GM21737 (cell line): Measurements from ENCODE around the gene NKX2-8.

Source experiments
- ATAC-seq: cut with Tn5 transposase; IDR thresholded peaks from one replicate; pipeline ENCODE4 v1.9.1; 2021; ENCODE audit warnings: mild to moderate bottlenecking, moderate library complexity; ENCODE audit not compliant: unreplicated experiment

The NKX2-8 gene

DNA sequence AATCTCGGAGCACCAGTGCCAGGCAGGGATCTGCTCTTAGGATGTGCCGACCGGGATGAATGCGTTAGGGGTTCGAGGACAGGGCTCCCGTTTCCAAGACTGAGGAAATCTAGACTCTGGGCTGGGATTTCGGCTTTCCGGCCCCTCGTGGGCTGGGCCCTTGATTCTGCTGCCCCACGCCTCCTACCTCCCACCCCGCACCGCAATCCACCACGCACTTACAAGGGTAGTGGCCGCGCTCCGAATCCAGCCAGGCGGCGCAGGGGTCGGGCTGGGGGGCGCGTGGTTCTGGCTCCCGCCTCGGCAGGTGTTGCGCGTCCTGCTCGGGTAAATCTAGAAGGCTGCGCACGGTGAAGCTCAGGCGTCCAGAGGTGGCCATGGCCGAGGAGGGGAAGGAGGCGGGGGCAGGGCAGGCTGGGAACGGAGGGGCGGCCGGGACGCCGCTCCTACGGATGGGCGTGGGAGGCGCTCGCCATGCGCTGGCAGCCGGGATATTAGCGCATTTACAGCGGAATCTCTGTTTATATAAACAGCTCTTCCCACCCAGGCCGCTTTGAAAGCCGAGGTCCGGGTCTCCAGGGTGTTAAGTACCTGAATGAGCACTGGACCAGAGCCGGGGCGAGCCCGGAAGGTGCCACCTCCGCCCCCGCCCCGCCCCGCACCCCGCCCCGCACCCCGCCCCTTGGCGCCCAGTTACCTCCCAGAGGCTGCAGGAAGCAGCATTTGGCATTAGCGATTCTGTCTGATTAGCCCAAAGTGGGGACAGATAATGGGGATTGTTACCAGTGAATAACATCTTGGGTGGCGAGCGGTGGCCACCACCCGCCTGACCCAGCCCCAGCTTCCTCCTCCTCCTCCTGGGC, at the start of gene NKX2-8:
Gene NKX2-8 (minus strand): TSS at position 604 of the 863 bp plus-strand sequence. CDS start 225 bp downstream, at position 379.
- no peak for ATAC-seq

DNA sequence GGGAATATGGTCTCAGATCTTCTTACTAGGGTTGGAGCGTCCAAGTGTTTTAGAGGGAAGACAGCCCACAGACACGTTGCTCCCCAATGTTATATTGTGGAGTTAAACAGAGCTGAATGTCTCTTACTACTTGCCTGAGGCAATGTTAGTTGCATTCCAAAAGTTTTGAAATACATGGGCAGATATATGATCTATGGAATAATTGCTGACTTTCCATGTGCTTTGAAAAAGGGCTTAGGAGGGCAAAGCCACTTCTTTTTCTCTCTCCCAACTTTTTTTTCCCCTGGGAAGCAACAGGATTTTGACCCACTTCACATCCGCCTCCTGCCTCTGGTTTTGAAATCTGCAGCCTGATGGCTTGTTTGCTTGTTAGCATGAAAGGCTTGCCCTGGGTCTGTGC, 45.6 kb upstream of the NKX2-8 start:
- no peak for ATAC-seq

GRCh38 chr14:36626151-36626550, 43.7 kb upstream of the NKX2-8 start:
- ATAC-seq, result no peak

DNA sequence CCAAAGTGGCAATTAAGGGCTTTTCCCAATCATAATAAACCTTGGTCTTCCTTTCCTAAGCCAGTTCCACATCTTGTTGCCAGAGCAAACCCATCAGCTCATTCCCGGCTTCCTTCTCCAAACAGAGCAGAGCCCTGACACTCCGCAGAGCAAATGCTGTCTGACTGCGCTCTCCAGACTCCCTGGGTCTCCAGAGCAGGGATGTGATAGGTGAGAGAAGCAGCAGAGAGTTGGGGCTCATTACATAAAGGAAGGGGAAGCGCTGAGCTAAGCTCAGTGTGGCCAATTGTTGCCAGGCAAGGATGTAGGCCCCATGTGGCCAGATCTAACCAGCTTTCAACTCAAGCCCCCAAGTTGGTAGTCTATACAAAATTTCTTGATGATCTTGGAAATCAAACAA, 43.0 kb upstream of the NKX2-8 start:
- no peak for ATAC-seq

DNA sequence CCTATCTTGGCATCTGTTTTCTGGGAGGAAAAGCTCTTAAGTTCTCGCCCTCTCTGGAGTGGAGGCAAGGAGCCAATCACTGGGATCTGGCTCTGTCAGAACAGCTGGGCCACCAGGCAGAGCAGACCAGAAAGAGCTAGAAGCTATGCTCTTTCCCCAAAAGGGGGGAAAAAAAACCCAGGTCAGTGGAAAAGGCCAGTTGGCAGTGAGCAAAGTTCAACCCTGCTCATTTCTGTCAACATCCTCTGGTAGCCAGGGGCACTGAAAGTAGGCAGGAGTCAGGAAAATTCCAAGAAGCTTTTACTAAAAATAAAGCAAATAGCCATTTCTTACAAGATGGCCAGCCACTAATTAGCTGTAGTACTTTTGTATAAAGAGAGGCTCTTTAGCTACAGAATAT, 42.6 kb upstream of the NKX2-8 start:
- no peak for ATAC-seq

GRCh38 chr14:36619853-36620252, 37.4 kb upstream of the NKX2-8 start:
- no peak for ATAC-seq

GRCh38 chr14:36619131-36619530, 36.7 kb upstream of the NKX2-8 start:
- ATAC-seq, result no peak

DNA sequence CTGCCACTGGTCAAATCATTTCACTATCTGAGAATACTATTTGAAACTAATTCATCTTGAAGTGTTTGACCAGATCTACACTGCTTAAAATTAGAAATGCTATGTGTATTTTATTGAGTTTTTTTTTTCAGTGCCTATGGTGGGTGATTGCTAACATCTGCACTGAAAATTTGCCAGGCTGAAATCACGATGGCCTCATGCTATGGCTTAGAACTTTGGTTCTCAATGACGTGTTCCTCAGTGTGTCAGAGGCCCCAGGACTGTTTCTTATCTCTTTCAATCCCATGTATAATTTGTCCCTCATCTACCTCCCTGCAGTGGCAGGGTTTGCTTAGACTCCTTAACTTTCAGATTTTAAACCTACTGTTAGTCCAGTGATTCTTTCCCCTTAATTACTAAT, 36.2 kb upstream of the NKX2-8 start:
- no peak for ATAC-seq

DNA sequence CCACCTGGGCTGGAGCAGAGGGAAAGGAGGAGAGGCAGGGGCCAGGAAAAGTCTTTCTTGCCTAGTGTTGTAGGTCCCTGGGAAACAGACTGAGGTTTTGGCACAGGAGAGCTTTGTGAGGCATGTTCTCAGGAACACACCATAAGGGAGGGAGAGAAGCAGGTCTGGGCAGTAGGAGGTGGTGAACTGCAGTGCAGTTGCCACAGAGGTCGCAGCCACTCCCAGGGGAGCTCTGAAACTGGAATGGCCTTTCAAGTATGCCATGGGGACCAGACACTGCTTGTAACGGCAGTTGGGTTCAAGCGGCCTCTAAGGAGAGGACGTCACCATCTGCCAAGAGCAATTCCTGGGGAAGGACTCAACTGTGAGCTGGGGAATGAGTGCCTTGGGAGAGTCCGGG, 35.4 kb upstream of the NKX2-8 start:
- no peak for ATAC-seq

DNA sequence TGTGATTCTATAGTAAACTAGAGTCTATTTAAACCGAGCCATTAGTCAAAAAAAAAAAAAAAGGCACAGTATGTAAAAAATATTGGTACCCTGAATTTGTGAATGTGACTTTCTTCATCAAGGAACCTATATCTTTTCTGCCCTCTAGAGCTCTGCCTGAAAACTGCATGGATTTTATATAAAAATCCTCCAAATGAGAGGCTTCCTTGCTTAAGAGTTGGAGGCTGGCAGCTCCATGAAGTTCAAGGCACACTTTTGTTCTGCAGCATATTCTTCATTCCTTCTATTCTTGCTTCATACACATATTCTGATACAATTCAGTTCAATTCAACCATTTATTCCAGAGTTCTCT, 23.1 kb upstream of the NKX2-8 start:
- ATAC-seq, result no peak

GRCh38 chr14:36604757-36605505, 22.5 kb upstream of the NKX2-8 start:
- no peak for ATAC-seq

DNA sequence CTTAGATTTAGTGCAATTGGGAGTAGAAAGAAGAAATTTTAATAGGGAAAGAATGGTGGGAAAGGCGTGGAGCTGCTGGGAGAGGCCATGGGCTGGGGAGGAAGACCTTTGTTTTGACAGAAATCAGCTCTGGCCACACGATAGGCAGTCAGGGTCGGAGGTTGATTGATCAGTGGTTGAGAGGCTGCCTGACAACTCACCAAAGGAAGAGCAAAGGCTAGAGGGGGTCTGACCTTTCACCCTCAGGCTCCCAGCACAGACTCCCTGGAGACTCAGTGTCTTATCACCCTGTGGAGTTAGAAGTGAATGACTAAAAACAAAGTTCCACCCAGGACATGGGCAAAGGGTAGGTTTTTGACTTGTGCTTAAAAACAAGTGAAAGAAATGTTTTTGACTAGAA, 18.0 kb upstream of the NKX2-8 start:
- no peak for ATAC-seq

DNA sequence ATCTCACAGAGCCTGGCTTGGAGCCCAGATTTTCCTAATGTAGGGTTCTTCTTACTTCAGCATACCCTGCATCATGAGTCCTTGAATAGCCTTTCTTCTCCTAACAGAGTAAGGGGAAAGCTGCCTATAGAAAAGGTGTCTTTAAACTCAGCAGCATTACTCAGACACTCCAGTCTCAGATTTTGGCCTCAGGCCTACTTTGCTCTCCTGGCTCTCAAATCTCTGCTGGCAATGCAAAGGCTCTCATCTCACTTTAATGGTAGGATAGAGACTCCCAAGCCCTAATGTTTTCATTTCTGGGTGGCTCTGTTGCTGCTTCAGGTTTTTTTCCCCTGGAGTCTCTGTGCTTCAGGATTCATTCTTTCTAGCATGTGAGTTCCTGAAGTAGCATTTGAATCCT, 9.1 kb upstream of the NKX2-8 start:
- no peak for ATAC-seq

DNA sequence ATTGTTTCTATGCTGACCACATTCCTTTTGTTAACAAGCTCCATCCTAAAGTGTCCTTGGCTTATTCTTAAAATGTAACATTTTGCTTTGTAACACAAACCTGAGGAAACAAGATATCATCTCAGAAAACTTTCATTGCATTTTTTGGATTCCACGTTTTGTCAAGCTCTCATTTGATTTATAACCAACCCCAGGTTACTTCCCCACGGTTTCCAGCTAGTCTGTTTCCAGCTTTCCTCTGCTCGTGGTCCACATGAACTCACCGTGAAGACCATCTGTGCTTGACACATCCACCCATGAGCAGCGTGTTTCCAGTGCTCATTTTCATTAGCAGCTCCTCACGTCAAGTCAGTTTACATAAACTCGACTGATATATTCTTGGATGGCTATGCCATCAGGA, 6.4 kb upstream of the NKX2-8 start:
- ATAC-seq, result no peak

GRCh38 chr14:36588119-36588518, 5.7 kb upstream of the NKX2-8 start:
- no peak for ATAC-seq

DNA sequence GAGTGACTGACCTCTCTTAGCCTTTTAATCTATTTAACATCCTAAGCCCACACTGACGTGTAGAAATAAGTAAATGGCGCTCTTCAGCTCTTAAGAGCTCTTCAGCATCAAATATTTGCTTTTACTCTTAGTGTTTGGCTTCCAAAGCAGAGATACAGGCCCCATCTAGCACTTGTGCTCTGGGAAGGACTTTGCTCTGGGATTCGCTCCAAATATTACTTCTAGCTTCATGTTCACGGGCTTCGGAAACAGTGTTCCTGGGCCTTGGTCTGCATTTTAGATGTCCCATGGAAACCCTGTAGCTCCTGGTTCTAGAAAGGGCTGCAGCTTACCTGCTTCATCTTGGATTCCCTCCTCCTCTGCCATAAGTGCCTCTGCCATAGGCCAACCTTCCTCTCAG, 2.7 kb upstream of the NKX2-8 start:
- no peak for ATAC-seq

DNA sequence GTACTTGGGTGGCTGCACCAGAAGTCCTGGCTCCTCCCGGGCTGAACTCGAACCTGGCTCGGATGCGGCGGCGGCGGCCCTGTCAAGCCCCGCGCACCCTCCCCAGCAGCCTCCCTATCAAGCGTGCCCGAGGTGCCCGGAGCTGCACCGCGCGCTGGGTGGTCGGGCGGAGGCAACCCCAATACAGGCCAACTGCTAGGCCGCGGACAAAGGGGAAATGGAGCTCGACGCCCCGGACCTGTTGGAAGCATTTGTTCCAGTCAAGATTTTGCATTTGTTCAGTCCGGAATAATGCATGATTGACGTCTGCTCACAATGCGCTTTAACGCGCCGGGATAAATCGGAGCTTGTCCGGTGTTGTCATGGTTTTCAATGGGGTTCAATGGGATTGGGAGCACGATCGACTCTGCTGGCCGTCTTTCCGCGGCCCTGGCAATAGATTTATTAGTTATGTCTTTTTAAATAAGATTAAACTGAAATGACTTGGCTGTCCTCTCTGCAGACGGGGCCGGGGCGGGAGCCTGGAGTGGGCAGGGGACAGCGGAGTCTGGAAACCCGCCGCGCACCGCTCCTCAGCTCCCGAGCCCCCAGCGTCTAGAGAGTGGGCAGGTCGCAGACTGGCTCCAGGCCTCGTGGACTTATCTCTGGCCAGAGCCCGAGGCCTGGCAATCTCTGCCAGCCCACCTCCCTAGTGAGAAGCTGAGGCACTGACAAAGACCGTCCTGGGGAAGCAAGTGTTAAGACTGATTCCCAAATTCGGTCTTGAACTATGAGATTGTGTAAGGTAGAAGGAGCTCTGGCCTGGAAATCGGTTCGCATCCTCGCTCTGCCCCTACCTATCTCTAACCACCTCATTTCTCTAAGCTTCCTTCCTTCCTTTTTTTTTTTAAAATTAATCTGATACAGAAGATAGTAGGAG, 1.7 kb upstream of the NKX2-8 start:
- ATAC-seq, result no peak

DNA sequence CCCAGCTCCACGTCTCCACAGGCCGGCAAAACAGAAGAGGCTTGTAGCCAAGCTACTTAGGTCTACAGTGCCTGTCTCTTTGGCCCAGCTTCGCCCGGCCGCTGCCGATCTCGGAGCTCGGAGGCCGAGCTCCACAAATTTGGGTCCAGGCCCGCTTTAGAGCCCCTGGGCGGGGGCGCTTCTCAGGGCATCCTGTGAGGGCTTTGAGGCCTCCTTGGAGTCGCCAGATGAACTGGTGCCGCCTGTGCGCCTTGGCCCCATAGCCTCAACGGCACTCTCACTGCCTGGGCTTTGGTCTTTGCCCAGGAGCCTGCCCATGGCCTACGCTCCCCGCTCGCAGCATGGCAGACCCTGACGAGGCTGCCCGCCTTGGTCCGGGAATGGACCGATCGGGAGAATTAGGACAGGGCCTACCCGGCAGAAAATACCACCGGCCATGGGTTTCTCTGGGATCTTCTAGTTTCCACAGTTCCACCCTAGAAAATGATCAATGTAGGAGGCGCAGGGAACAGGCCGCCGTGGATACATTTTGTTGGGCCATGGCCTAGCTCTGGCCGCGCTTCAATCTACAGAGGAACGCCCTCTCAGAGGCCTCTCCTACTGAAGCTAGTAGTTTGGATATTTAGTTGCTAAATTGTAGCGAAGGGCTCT, 953 bp upstream of the NKX2-8 start:
- no peak for ATAC-seq

DNA sequence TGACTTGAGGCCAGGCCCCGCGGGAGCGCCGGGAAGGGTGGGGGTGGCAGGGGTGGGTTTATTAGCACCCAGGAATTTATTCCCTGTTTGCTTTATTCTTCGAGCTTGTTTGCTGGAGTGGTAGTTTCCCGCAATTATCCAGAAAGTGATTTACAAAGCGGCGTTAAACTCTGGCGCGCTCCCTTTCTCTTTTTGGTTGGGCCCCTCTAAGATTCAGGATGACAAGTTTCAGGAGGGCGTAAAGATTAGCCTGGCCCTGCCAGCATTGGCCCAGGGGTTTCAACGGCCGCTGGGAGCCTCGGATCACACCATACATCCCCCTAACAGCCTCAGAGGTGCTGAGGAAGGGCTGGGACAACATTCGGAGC, 444 bp upstream of the NKX2-8 start:
- ATAC-seq, result no peak

DNA sequence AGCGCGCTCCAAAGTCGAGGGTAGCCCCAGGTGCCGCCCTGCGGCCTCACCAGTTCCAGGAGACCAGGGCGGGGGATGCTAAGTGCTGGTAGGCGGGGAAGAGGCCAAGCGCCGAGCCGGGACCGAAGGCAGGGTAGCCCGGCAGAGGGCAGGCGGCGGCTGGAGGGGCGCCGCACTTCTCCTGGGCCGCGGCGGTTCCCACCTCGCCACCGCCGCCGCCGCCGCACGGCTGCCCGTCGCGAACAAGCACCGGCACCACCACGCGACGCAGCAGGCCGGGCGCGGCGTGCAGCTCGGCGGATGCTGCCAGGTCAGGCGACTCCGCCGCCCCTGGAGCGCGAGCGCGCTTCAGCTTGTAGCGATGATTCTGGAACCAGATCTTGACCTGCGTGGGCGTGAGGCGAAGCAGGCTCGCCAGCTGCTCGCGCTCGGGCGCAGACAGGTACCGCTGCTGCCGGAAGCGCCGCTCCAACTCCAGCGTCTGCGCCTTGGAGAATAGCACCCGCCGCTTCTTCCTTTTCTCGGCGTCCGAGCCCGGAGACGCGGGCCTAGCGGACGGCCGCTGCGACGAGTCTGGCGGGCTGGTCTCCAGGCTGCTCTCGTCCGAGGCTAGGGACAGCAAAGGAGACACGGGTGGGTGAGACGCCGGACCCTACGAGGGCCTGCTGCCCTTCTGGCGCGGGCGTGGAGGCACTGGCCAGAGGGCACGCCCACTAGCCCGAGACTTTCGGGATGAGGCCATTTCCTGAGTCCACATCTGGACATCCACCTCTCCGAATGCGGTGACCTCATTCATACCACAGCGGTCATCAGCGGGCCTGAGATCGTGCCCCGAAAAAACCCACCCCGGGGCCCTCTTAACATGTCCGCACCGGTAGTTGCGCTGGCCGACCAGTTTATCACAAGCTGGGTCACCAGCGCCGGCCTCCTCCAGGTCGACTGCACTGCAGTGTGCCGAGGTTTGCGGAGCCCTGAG, 1.3 kb downstream of the NKX2-8 start:
- no peak for ATAC-seq
